Measurements from ENCODE around the gene ESPNL.

ESPNL gene

DNA sequence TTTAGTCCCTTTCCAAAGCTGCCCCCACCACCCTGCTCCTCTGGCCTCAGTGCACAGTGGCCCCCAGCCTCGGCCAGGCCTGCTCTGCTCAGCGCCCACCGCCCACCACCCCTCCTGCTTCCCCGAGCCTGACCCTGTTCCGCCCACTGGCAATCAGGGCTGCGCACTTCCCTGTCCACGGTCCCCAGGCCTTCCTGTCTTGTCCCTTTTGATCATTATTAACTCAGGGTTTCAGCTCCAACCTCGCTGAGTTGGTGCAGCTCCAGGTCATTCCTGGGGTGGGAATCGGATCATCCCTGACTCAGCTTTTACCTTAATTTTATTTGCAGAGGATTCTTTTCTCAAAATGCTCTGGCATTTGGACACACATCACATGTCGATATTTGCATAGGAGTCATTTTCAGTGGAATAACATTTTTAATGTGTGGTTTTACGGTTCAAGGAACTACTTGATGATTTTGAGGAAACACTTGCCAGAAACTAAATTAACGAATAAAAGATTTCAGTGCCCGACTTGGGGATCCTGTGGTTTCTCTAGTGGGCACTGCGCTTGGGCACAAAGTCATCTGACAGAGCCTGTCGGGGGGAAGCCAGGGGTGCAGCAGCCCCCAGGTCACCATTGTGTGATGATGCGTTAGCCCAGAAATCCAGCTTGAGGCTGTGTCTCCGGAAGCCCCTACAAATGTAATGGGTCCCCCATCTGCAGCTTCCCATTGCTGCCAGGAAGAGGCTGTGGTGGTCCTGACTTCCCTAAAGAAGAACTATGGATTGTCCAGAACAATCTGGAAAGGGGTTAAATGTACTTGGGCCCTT lies 1.0 kb upstream of the ESPNL start:
- no peak for DNase-seq (ENCODE audit: low read depth in 3 of 3, low spot score in 1 of 3)

DNA sequence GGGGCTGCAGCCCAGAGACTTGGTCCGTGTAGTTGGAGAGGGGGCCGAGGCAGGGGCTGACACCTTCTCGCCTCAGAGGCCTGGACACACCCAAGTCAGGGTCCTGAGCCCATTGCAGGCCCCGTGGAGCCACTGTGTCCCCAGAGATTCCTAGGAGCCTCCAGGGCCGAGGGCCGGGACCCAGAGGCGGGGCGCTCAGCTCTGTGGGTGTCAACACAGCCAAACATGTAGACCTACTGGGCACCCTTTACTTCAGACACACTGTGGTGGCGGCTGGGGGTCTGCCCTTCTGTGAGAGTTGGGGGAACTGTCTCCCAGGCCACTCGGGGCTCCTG lies 459 bp upstream of the ESPNL start:
- DNase-seq (ENCODE audit: low read depth in 3 of 3, low spot score in 1 of 3), result no peak

DNA sequence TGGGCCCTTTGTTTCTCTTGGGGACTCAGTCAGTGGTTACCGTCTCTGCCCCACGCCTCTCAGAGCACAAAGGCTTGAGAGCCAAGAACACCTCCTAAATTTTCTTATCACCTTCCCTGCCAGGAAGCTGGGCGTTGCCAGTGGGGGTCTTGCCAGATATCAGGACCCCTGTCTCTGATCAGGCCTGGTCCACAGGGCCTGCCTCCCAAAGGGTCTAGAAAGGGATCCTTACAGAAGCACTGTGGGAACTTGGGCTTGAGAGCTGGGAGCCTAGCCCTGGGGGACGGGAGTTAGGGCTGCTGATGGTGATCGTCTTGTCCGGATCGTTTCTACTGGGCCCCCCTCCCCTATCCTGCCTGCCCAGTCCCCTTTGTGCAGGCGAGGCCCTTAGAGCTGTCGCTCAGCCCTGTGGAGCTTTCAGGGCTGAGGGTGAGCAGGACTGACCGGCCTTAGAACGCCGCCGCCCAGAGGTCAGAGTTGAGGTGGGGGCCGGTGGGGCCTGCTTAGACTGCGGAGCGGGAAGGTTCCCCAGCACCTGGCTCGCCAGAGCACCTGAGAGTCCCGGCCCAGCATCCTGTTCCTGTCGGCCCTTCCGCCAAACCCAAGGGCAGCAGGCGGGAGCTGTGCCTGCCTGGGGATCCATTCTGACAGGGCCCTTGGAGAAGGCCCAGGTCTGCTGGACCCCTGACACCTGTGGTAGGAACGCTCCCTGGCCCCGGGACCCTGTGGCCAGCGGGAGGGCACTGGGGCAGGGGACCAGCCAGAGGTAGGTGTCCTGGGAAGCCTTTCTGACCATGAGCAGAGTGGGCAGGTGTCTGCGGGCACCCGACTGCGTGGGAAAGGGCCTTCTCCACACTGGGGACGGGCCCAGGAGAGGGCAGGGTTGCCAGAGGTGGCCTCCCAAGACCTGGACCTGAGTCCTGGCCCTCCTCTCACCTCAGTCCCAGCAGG lies 956 bp downstream of the ESPNL start:
- no peak for DNase-seq (ENCODE audit: low read depth in 3 of 3, low spot score in 1 of 3)

DNA sequence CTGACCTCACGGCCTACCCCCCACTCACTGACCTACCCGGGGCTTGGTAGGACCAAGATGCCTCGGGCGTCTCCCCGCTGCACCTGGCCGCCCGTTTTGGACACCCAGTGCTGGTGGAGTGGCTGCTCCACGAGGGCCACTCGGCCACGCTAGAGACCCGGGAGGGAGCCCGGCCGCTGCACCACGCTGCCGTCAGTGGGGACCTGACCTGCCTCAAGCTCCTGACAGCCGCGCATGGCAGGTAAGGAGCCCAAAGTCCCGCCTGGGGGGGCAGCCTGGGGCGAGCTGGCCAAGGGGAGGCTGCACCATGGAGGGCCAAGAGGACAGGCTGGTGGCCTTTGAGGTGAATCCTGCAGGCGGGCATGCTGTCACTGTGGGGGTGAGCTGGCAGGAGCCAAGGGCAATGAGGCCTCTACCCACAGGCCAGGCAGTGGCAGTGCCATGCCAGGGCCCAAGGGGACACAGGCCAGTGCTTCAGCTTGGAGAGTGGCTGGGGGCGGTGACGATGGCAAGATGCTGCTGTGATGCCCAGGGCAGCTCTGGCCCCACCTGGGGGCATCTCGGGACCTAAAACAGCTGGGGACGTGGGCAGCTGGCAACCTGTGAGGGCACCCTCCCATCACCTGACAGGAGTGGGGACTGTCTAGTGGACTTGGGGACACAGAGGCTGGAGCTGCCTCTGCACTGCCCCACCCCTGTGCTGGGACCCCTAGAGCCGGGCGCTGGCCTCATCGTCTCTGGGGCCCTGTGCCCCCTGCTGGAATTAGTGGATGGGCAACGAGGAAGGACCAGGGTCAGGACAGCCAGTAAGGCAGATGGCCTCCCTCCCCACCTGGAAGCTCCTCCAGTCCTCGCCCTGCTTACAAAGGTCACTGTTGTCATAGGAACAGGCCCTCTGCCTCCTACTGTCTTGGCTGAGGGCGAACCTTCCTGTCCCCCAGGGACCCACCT lies 2.0 kb downstream of the ESPNL start:
- DNase-seq (ENCODE audit: low read depth in 3 of 3, low spot score in 1 of 3), result no peak

DNA sequence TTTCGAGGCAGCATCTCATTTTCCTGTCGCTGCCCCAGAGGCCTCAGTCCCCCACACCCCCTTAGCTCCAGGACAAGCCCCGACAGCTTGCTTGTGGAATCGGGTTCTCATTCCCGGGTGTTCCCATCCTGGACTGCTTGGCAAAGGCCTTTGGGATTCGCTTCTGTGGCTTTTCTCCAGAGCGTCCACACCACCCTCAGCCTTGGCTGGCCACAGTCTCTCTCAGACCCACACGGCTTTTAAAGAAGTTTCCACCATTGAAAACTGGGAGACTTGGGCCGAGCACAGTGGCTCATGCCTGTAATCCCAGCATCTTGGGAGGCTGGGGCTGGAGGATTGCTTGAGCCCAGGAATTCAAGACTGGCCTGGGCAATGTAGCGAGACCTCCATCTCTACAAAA lies 2.7 kb downstream of the ESPNL start:
- DNase-seq (ENCODE audit: low read depth in 3 of 3, low spot score in 1 of 3), result no peak

DNA sequence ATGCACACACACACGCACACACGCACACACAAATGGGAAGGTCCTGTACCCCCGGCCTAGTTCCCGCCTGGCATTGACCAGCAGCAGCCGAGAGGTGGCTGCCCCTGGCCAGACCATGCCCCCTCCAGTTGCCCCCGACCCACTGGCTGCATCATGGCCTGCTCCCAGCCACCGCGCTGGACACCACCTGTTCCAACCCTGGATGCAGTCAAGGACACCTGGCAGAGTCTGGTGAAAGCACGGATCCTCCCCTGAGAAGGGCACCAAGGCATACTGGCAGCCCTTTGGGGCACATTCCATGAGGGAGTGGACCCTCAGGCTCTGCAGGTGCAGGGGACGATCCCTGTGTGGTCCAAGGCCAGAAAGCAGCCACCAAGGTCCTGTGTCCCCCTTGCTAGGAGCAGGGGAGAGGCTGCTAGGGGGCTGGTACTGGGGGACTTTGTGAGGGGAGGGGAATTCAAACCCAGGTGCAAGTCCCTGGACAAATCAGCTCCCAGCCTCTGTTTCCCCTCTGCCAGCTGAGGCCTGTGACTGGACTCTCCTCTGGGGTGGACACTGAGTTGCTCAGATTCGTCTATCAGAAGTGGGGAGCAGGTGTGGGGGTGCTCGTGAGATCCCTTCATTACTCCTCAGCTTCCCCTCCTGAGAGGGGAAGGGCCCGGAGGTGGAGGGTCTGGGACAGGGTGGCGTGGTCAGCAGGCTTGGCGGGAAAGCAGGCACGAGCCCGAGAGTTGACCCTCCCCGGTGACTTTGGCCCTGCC lies 3.5 kb downstream of the ESPNL start:
- no peak for DNase-seq (ENCODE audit: low read depth in 3 of 3, low spot score in 1 of 3)

DNA sequence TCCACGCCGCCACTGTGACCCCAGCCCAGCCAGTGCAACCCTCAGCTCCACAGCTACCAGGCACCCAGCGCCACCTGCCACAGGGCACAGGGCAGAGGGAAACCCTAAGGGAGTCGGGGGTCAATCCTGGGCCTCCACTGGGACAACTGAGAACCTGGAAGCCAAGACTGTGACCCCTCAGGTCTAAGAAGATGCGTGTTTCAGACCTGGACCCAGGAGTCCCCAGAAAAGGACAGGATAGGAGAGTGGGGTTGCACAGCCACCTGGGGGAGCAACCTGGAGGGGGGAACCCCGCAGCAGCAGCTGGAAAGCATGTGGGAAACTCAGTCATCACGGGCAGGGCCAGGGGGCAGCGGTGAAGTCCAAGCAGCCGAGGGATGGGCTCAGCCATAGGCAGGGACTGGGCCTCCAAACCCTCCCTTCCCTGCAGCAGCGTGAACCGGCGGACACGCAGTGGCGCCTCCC lies 4.1 kb downstream of the ESPNL start:
- DNase-seq (ENCODE audit: low read depth in 3 of 3, low spot score in 1 of 3), result no peak

DNA sequence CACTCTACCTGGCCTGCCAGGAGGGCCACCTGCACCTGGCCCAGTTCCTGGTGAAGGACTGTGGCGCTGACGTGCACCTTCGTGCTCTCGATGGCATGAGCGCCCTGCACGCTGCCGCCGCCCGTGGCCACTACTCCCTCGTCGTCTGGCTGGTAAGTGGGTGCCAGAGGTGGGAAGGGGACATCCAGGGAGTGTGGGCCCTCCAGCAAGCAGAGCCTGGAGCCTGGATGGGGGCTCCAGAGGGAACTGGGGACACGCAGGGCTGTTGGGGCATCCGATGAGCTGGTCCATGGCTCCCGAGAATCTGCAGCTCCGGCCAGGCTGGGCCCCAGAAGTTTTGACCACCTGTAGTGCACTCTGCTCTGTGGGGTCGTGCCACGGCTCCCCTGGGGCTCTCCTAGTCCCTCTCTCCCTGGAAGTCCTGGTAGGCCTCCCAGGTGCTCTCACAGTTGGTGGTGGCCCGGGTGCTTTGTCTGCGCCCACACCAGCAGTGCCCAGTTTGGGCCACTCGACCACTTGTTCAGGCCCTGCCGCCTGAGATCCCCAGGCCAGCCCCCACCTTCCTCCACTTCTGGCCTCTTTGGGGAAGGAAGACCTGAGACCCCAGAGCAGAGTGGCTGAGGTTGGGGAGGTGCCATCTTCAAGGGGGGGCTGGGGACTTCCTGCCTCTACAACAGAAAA lies 4.7 kb downstream of the ESPNL start:
- no peak for DNase-seq (ENCODE audit: low read depth in 3 of 3, low spot score in 1 of 3)

DNA sequence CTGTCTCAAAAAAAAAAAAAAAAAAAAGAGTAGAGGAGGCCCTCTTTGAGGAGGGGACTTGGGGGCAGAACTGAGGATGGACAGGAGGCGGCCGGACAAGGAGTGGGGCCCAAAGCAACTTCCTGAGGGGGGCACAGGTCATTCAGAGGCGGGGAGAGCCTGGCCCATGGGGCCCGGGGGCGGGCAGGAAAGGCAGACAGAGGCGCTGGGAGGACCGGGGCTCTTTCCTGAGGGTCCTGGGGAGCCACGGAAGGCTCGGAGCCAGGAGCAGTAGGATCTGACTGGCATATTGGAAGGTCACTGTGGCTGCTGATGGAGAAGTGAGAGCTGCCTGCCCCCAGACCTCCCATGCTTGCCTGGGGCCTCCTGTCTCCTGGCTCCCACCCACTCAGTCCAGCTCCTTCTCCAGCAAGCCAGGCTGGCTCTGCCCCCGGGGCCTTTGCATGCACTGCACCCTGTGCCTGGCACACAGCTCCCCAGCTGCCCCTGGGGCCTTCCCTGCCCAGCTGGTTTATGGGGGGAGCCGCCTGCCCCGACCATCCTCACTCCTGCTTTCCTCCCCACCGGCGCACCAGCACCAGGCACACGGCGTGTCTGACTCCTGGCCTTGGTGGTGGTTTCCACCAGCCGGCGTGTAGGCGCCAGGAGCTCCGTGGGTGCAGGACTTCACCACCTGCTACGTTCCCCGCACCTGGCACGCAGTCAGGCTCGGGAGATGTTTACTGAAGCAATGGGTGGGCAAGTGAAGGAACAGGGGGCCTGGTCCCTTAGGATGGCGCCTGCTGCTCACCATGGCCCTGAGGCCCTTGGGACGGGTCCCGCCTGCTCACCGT lies 5.6 kb downstream of the ESPNL start:
- no peak for DNase-seq (ENCODE audit: low read depth in 3 of 3, low spot score in 1 of 3)

DNA sequence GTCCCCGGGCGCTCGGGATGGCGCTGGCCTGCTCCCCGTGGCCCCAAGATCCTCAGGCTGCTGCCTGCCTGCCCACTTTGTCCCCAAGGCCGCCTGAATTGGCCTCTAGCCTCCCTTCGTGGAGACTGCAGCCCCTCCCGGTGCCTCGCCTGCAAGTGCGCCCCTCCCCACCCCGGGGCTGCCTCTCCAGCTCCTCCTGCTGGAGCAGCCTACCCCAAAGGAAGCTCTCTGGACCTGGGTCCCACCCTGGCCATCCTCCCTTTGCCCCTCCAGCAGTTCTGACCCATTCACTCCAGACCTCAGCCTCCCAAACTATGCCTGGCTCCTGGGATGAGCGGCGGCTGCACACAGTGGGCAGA lies 6.2 kb downstream of the ESPNL start:
- no peak for DNase-seq (ENCODE audit: low read depth in 3 of 3, low spot score in 1 of 3)

DNA sequence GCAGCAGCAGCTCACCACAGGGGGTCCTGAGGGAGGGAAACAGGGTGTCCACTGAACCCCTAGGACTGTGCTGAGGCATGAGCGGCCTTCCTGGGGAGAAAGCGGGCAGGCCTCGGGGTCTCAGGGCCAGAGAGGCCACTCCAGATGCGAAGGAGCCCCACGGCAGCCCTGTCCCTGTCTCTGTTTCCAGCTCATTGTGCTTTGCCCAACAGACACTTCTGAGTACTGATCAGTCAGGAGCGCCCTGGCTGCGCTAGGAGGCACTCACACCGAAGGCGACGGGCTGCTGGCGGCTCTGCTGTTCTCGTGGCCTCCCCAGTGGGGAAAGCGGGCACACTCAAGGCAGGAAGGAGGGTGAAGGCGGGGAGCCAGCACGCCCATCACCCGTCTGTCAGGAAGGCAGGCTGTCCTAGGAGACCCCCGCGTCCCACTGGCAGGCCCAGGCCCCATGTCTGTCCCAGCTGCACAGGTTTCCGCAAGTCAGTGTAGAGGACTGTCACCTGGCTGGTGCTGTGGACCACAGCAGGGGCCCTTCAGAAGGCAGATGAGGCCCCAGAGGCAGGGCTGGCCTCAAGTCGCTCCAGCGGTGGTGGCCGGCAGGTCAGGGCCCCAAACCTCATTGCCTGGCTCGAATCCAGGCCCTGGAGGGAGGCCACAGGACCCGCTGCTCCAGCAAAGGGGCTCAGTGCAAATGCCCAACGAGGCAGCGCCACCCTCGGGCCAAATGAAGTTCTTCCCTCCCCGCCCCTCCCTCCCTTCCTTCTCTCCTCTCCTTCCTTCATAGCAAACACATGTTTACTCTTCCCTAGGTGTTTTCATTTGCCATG lies 6.8 kb downstream of the ESPNL start:
- DNase-seq (ENCODE audit: low read depth in 3 of 3, low spot score in 1 of 3), result no peak

DNA sequence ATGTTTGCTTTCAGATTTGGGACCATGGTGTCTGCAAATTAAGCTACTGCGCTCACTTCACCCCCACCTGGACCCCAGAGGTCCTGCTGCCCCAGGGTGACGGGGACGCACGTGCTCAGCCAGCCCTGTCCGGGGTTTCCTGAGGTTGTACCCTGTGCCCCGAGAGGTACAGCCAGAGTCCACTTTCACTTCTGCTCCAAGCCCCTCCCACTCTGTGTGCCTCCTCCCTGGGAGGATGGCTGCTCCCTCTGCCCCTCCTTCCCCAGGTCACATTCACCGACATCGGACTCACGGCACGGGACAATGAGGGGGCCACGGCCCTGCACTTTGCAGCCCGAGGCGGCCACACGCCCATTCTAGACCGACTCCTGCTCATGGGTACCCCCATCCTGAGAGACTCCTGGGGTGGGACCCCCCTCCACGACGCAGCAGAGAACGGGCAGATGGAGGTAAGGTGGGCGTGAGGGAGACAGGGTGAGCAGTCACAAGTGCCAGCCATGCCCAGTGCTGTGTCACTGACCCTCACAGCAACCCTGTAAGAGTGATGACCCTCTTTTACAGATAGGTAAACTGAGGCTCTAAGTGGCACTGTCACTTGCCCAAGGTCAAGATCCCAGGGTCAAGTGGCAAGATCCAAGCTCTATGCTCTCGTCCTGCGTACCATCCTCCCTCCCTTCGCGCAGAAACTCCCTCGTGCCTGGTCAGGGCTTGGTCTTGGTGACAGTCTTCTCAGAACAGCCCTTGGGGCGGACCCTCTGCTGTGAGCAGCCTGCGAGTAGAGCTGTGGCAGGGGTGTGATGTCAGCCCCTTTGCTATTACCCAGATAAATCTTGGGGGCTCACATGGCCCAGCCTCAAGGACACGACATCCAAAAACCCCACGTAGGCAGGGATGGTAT lies 7.6 kb downstream of the ESPNL start:
- no peak for DNase-seq (ENCODE audit: low read depth in 3 of 3, low spot score in 1 of 3)

DNA sequence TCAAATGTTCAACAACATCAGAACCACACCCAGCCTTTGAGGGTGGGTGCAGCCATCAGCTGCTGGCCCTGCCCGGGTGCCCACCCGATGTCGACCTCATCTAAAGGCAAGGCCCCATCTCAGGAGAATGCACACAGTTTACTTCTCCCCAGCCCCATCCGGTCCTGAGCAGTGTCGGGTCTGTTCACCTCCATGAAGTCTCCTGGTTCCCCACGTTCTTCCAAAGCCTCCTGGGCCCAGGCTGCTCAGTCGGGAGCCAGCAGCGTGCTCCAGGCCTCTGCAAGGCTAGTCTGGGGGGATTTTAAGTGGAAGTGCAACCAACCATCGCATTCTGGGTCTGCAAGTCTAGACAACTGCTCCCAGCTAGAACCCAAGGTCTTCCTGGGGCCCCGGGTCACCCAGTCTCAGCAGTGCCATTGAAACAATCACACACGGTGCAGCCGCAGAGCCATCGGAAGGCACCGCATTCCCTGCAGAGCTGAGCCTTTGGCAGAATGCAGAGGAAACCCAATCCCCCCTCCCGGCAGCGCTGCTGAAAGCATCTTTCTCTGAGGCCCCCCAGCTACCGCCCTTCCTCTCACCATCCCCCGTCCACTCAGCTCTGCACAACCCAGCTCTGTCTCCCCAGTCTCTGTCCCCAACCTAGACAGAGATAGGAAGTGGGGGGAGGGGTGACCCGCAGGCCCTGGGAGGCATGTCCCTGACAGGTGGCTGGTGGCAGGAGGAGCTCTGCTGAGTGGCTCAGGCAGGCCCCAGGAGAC lies 8.5 kb downstream of the ESPNL start:
- DNase-seq (ENCODE audit: low read depth in 3 of 3, low spot score in 1 of 3), result no peak

DNA sequence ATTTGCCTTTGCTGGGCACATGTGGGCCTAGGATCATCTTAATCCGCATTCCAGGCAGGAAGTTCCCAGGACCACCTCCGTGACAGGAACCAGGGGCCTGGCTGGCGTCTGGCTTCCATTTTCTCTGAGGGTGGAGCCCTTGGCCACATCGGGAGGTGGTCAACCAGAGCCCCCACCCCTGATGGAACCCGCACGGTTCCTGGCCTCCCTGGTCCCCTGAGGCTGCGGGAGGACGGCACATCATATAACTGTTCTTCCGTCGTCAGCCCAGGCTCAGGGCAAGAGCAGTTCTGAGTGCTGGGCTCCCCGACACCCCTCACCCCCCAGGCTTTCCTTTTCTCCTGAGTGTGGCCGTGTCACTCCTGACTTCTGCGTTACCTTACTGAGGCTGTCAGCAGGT lies 13.5 kb downstream of the ESPNL start:
- DNase-seq (ENCODE audit: low read depth in 3 of 3, low spot score in 1 of 3), result no peak

DNA sequence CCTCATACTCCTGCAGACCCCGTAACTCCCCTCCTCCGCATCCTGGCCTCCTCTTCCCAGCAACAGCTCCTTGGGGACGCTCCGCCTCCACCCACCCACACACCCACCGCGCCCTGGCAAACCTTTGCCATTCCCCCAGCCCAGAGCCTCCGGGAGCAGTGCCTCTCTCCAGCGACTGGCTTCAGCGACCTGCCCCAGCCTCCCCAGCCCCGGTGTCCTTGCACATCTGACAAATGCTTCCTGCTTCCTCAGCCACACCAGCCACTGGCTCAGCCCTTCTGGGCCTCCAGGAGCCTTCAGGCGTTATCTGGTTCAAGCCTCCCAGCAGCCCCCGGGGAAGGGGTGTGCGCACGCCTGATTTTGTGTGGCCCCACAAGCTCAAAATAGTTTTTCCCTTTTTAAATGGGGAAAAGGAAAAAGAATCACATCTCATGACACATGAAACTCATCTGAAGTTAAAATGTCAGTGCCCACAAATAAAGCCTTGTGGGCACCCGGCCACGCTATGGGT lies 14.2 kb downstream of the ESPNL start:
- DNase-seq (ENCODE audit: low read depth in 3 of 3, low spot score in 1 of 3), result no peak
